IPS-18c (cell line): ENCODE measurements around the gene USP6.
"Not testable (repeated sequence)": the region's sequence is repeated elsewhere in the genome, so short reads cannot be mapped to it uniquely, and the experiment has no call there.

Experiments
- H3K4me3 ChIP-seq: 2 replicates; pipeline ENCODE4 v1.7.0; 2013; ENCODE audit warnings: low read depth, mild to moderate bottlenecking, low read length, moderate library complexity; ENCODE audit not compliant: insufficient read depth
- H3K9me3 ChIP-seq: one replicate; pipeline ENCODE4 v1.6.1; 2013; ENCODE audit warnings: mild to moderate bottlenecking, low read length, moderate library complexity; ENCODE audit not compliant: control insufficient read depth, insufficient read depth

The USP6 gene

DNA sequence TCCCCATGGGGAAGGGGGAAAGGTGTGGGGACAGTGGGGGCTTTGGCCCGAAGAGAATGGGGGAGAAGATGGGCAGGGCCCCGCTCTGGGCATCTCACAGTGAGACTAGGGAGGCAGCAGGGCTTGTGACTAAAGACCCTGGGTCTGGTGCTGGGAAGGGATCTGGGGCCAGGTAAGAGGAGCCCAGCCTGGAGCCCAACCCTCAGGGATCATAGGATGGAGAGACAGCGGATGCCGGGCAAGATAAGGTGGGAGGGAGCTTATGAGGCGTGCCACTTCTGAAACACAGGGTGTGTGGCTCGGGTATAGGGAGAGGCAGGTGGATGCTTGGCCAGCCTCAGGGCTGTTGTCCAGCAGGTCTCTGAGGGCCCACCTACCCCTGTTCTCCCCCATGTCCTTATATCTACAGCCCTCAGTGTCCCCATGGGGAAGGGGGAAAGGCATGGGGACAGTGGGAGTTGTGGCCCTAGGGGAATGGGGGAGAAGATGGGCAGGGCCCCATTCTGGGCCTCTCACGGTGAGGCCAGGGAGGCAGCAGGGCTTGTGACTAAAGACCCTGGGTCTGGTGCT lies 15.4 kb downstream of the USP6 start:
- no peak overlapping the region for H3K4me3 ChIP-seq

DNA sequence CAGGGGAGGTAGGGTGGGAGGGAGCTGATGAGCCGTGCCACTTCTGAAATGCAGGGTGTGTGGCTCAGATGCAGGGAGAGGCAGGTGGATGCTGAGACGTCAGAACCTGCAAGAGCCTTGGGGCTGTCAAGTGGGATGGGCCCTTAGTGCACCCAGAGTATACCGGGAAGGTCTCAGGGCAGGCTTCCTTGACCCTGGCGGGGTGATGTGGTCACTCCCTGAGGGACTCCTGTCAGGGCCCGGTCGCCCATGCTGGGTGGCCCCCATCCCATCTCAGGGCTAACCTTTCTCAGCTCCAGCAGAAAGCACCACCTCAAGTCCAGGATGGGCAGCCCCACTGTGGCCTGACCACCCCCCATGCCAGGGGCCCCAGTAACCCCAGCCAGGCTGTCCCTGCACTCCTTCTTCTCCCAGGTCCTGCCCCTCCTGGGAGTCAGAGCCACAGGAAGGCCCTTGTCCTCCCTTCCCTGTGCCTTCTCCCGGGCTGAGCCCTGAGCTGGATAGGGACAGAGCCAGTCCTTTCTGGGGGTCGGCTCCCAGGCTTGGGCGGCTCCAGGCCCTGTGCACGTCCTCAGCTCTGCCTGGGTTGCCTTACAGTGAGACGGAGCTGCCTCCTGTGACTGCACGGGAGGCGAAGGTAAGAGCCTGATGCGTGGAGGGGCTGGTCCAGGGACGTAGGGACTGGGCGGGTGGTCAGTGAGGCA lies 16.1 kb downstream of the USP6 start:
- not testable (repeated sequence) for H3K4me3 ChIP-seq

More for the DNA sequence above, 15.4 kb downstream of the USP6 start:
- H3K9me3 ChIP-seq = no peaks in the 10 kb centered on the region

DNA sequence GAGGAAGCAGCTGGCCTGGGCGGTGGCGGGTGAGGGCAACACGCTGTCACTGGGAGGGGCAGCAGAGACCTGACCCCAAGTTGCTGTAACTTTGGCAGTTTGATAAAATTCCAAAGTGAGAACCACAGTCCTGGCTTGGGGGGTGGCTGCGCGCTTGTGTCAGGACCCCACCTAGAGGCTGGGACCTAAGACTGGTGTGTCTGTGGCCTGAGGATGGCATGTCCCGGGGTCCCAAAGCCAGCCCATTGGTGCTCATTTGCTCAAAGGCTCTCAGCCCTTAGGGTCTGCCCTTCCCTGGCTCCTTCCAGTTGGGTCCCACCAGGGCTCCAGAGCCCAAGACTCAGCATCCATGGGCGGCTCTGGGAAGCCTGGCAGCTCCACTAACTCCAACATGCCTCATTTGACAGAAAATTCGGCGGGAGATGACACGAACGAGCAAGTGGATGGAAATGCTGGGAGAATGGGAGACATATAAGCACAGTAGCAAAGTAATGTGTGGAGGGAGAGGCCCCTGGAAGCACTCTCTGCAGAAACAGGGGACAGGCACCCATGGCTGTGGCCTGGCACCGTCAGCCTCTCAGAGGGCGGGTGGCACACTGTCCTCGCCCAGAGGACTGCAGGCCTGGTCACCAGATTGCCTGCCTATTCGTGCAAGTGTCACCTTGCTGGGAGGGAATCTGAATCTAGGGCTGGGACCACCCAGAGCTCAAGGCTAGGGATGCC lies 16.8 kb downstream of the USP6 start:
- not testable (repeated sequence) for H3K9me3 ChIP-seq, H3K4me3 ChIP-seq

More for the DNA sequence above, 16.1 kb downstream of the USP6 start:
- H3K9me3 ChIP-seq = not testable (repeated sequence)

DNA sequence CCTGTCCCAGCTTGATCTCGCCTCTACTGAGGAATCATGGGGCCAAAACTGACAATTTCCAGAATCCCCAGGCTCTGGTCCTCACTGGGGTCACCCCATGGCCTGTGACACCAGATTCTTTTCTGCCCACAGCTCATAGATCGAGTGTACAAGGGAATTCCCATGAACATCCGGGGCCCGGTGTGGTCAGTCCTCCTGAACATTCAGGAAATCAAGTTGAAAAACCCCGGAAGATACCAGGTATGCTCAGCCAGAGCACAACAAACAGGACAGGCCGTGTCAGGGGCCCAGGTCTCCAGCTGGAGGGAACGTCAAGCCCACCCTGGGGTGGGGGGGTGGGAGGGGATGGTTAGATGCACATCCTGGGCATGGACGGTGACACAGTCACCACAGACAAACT lies 17.5 kb downstream of the USP6 start:
- H3K4me3 ChIP-seq = no peak overlapping the region
- no peaks in the 10 kb centered on the region for H3K9me3 ChIP-seq

DNA sequence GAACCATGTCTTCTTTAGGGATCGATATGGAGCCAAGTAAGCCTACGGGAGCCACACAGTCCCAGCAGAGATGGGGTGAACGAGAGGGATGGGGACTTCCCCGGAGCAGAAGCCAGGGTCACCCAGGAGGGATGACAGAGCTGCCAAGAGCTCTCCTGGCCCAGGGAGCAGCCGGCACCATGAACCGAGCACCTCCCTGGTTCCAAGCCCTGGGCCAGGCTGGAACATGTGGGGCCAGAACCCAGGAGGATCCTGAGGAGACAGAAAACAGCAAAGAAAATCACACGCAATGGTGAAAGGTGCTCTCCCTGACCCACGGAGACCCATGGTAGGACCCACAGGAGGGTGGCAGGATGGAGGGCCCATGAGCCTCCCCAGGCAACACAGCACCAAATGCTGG lies 18.1 kb downstream of the USP6 start:
- not testable (repeated sequence) for H3K4me3 ChIP-seq, H3K9me3 ChIP-seq

DNA sequence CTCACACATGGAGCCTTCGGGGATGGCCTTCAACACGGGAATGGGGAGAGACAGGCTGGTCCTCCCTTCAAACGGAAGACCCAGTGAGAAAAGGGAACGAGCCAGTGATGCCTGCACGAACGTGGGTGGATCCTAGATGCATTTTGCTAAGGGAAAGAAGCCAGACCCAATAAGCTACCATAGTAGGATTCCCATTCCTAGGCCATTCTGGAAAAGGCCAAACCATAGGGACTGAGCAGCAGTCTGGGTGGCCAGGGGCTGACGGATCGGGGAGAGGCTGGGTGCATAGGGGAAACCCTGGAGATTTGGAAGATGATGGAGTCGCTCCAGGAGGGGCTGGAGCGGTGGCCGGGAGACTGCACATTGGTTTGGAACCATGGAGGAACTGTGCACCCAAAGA lies 18.7 kb downstream of the USP6 start:
- H3K9me3 ChIP-seq, H3K4me3 ChIP-seq: not testable (repeated sequence)

DNA sequence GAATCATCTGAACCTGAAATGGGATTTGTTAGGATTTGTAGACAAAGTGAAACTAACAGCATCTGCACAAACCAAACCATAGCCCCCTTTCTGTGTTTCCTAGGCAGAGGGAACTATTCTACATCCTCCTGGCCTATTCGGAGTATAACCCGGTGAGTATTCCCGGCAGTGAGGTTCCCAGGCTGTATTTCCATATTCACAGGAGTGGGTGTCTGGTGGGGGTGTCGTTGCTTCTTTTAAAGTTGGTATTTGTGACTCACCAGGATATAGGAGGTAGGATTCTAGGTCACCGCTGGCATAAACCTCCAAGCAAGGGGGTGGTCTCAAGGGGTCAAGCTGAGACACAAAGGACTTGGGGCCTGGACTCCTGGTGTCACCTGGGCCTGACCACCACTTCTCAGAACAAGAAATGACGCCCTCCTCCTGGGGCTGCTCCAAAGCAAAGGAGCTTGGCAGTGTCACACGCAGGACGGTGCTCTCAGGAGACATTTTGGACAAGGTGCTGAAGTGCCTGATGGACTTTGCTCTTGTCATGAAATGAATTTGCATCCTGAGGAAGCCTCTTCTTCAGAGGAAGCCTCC lies 19.4 kb downstream of the USP6 start:
- H3K4me3 ChIP-seq, H3K9me3 ChIP-seq: not testable (repeated sequence)

DNA sequence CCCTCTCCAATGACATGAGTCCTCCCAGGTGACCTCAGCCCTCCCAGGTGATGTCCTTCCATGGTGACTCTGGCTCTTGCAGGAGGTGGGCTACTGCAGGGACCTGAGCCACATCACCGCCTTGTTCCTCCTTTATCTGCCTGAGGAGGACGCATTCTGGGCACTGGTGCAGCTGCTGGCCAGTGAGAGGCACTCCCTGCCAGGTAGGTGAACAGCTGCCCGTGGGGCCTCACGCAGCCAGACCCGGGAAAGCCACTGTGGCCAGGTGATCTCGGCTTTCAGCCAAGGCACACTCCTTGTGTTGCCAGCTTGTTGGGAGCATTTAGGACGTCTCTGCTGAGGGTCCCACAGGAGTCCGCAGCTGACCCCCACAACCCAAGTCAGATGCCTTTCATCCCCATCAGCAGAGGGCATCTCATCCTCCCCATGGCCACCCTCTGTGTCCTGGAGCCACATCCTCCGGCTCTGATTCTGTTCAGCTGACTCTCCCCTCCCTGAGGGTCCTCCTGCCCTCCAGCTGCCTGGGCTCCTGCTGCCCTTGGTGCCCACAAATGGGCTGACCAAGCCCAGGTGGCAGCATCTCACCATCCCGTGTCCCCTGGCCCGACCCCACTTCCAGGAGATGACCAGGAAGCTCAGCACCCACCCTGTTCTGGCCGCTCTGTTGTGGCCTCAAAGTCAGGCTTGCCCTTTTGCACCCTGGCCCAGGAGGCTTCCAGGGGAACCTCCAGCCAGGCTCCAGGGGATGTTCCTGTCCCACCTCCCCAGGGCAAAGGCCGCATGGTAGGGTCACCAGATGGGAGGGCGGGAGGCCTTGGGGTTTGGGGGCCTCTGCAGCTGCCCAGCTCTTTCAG lies 20.1 kb downstream of the USP6 start:
- Histone ChIP-seq H3K4me3 (no peak overlapping the region), H3K9me3 (no peaks in the 10 kb centered on the region)

DNA sequence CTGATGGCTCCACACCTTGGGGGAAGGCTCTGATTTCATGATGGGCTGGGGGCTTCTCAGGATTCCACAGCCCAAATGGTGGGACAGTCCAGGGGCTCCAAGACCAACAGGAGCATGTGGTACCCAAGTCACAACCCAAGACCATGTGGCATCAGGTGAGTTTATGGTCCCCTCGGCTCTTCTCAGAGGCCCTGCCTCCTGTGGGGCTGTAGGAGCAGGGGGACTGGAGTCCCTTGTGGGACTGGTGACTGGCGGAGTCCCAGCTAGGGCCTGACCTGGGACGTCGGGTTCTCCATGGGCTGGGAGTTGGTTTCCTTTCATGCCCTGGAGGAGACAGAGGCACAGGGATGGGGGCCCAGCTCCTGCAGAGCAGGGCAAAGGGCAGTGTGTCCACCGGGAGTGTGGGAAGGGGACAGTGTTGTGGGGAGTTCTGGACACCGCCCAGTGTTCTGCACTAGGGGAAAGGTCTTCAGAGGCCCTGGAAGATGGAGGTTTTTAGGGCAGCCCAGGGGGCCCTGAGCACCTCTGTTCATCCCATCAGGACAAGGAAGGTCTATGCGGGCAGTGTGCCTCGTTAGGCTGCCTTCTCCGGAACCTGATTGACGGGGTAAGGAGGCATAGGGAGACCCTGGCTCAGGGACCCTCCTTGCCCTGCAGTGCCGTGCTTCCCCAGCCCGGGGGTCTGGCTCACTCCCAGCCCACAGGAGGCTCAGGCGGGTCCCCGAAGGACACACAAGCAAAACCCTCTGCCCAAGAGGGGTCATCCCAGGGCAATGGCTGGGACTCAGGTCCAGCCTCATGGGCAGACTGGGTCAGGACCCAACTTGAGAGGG lies 21.0 kb downstream of the USP6 start:
- not testable (repeated sequence) for H3K9me3 ChIP-seq, H3K4me3 ChIP-seq

DNA sequence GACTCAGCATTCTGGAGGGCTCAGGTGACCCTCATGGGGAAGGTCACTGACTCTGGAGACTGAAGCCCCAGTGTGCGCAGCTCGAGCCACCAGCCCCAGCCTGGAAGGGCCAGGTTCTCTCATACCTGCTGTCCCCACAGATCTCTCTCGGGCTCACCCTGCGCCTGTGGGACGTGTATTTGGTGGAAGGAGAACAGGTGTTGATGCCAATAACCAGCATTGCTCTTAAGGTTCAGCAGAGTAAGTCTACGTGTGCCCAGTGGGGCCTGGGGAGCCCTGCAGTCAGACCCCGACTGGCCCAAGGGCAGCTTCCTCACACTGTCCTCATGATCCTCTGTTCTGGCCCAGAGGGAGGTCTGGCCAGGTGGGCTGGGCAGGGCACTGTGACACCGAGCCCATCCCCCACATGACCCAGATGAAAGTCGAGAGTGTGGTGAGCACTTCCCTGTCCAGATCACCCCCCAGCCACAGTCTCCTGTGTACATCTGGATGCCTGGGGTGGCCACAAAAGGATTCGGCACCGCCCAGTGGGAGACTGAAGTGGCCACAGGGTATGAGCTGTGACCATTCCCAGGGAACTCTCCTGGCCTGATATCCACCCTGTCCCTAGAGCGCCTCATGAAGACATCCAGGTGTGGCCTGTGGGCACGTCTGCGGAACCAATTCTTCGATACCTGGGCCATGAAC lies 21.8 kb downstream of the USP6 start:
- H3K4me3 ChIP-seq = not testable (repeated sequence)

DNA sequence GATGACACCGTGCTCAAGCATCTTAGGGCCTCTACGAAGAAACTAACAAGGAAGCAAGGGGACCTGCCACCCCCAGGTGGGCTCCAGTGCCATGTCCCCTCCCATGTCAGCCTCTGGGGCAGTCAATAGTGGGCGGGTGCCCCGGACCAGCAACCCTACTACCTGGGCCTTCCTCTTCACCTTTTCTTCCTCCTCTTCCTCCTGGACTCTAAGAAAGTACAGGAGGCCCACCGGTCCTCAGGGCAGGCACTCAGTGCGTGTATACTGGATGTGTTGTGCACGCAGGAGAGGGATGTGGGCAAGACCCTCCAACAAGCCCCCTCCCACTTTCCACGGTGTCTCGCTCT lies 22.3 kb downstream of the USP6 start:
- not testable (repeated sequence) for H3K4me3 ChIP-seq, H3K9me3 ChIP-seq

More for the DNA sequence above, 21.8 kb downstream of the USP6 start:
- not testable (repeated sequence) for H3K9me3 ChIP-seq

DNA sequence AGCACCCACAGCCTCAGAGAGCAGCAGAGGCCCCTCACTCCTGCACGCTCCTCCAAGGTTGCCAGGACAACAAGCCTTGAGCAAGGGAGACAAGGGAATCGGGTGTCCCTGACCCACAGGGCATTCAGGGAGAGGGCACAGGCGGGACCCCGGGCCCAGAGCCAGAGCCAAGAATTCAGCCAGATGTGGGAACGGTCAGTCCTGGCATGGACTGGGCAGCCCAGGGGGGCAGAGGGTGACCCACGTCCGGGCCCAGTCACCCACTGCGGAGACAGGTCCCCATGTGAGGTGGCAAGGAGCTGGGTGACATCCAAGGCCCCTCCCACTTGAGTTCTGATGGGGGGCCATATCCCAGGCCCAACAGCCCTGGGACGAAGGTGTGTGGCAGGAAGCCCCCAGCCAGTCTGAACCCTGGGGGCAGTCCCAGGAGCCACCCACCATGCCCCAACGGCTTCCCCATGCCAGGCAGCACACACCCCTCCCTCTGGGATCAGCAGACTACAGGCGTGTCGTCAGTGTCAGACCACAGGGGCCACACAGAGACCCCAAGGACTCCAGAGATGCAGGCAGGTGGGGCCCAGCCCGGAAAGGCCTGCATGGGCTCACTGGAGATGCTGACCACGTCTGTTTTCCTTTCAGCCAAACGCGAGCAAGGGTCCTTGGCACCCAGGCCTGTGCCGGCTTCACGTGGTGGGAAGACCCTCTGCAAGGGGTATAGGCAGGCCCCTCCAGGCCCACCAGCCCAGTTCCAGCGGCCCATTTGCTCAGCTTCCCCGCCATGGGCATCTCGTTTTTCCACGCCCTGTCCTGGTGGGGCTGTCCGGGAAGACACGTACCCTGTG lies 23.0 kb downstream of the USP6 start:
- Histone ChIP-seq H3K9me3 (no peaks in the 10 kb centered on the region), H3K4me3 (no peak overlapping the region)

DNA sequence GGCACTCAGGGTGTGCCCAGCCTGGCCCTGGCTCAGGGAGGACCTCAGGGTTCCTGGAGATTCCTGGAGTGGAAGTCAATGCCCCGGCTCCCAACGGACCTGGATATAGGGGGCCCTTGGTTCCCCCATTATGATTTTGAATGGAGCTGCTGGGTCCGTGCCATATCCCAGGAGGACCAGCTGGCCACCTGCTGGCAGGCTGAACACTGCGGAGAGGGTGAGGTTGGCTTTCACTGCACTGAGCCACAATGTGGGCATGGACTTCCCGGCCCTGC lies 23.6 kb downstream of the USP6 start:
- H3K9me3 ChIP-seq = no peaks in the 10 kb centered on the region
- H3K4me3 ChIP-seq = no peak overlapping the region

DNA sequence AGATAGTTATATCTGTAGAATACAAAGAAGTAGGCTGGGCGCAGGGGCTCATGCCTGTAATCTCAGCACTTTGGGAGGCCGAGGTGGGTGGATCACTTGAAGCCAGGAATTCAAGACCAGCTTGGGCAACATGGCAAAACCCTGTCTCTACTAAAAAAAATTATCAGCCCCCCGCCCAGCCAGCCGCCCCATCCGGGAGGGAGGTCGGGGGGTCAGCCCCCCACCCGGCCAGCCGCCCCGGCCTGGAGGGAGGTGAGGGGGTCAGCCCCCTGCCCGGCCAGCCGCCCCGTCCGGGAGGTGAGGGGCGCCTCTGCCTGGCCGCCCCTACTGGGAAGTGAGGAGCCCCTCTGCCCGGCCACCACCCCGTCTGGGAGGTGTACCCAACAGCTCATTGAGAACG lies 27.0 kb downstream of the USP6 start:
- H3K9me3 ChIP-seq, H3K4me3 ChIP-seq: not testable (repeated sequence)

DNA sequence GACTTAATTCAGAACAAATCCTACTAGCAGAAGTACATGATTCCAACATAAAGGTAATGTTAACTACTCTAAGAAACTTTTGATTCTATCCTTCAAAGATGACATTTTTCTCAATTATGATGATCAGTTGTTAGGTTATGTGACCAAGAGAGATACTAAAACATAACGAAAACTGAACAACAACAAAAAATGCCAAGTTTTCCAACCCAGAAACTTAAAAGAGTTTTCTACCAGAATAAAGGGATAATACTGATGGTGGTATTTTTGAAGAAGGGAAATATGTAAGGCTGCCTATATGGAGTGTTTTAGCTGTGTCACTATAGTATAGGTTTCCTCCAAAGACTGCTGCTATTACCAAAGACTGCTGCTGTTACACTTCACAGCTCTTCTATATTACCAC lies 30.3 kb downstream of the USP6 start:
- H3K4me3 ChIP-seq, H3K9me3 ChIP-seq: not testable (repeated sequence)

DNA sequence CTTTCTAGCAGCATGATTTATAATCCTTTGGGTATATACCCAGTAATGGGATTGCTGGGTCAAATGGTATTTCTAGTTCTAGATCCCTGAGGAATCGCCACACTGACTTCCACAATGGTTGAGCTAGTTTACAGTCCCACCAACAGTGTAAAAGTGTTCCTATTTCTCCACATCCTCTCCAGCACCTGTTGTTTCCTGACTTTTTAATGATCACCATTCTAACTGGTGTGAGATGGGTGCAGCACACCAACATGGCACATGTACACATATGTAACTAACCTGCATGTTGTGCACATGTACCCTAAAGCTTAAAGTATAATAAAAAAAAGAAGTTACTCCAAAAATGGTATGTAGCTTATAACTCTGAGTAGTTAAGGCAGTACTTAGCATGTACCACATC lies 44.9 kb downstream of the USP6 start:
- not testable (repeated sequence) for H3K4me3 ChIP-seq, H3K9me3 ChIP-seq
